Measurements from ENCODE around the gene NFIB.

The NFIB gene

DNA sequence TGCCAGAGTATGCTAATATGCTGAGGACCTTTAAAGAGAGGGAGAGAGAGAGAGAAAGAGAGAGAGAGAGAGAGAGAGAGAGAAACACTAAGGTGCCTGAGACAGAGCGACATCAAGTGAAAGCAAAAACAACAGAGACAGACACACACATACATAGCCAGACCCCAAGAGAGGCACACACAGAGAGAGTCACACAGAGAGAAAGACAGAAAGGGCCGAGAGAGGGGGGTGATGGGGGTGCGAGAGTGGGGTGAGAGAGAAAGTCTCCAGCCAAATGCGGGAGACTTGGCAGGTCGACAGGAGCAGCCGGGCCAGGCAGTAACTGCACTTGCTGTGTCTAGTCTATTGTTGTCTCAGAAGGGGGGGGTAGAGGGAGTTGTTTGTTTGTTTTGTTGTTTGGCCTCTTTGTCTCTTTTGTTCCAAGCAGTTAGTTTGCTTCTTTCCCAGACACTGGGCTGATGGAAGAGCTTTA is 30.1 kb upstream of the NFIB start:
- DNase-seq: no peak

GRCh38 chr9:14343261-14344031 is 29.5 kb upstream of the NFIB start:
- no peak for DNase-seq

GRCh38 chr9:14342736-14343135 is 28.8 kb upstream of the NFIB start:
- no peak for DNase-seq

GRCh38 chr9:14341437-14342122 is 27.6 kb upstream of the NFIB start:
- no peak for DNase-seq

DNA sequence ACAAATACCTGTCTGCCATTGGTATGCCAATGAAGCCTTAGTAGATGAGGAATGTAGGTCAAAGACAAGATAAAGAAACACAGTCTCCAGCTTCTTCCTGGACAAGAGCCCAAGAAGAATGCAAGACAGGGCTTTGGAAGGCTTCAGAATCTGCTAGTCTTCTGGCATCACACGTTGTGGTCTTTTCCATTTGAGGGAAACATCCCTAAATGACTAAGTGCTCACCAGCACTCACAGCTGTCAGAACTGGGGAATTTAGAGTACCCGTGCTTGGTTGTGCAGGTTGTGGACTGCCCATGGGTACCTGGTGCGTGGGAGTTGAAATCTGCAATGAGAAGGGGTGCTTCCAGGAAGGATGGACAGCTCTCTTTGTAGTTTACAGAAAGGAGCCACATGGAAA is 27.1 kb upstream of the NFIB start:
- DNase-seq: no peak

GRCh38 chr9:14340219-14340873 is 26.4 kb upstream of the NFIB start:
- no peak for DNase-seq

DNA sequence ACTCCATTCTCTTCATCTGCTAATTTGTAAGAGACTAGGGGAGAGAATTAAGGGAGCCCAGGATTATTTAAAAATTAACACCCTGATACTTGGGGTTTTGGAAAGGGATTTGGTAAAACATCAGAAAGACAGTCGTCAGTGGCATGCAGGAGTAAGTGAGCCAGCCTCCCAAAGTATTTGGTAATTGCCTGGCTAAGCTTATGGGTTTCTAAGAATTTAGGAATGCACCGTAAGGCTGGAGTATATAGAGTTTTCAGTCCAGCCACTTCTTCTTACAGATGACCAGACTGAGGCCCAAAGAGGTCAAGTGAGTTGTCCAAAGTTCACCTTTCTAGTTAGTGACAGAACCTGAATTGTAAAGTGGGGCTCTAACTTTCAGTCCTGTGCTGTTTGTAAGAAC is 25.8 kb upstream of the NFIB start:
- DNase-seq: no peak

GRCh38 chr9:14337615-14338014 is 23.7 kb upstream of the NFIB start:
- no peak for DNase-seq

GRCh38 chr9:14336244-14336643 is 22.3 kb upstream of the NFIB start:
- no peak for DNase-seq

DNA sequence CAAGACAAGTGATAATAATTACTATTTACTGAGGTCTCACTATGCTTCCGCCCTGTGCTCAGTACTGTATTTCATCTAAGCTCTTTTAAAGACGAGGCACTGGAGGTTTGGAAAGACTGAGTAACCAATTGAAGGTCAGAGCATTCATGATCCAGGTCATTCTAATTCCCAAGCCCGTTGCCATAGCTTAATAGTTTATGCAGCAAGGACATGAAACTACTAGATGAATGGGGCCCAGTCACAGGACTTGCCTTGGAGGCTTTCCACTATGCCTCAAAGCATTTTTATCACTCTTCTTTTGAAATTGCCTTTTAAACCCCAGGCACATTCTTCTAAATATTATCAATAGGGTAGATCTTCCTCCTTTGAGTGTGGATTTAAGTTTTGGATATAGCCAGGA is 17.2 kb upstream of the NFIB start:
- DNase-seq: no peak

- DNase-seq: no peak
Observed at GRCh38 chr9:14327036-14327435, 13.1 kb upstream of the NFIB start.

- peak; percentile 90 for DNase-seq
Observed at GRCh38 chr9:14326264-14326826, 12.4 kb upstream of the NFIB start.

DNA sequence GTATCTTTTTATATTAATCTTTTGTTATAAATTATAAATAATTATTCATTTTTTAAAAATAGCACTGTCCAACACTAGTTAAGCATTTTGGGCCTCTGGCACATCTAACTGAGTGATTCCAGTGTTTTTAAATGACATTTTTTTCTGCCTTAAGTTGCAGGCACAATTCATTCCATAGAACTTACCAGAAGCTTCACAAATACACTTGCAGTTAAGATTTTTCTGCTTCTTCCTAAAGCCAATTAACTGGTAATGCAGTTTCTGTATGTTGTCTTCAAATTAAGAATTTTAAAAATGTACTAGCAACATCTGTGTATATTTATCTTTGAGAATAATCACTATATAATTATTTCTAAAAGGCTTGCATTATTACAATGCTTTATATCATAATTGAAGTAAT is 11.2 kb upstream of the NFIB start:
- no peak for DNase-seq

- DNase-seq: no peak
Observed at GRCh38 chr9:14323985-14324650, 10.2 kb upstream of the NFIB start.

- no peak for DNase-seq
Observed at GRCh38 chr9:14323083-14323971, 9.4 kb upstream of the NFIB start.

DNA sequence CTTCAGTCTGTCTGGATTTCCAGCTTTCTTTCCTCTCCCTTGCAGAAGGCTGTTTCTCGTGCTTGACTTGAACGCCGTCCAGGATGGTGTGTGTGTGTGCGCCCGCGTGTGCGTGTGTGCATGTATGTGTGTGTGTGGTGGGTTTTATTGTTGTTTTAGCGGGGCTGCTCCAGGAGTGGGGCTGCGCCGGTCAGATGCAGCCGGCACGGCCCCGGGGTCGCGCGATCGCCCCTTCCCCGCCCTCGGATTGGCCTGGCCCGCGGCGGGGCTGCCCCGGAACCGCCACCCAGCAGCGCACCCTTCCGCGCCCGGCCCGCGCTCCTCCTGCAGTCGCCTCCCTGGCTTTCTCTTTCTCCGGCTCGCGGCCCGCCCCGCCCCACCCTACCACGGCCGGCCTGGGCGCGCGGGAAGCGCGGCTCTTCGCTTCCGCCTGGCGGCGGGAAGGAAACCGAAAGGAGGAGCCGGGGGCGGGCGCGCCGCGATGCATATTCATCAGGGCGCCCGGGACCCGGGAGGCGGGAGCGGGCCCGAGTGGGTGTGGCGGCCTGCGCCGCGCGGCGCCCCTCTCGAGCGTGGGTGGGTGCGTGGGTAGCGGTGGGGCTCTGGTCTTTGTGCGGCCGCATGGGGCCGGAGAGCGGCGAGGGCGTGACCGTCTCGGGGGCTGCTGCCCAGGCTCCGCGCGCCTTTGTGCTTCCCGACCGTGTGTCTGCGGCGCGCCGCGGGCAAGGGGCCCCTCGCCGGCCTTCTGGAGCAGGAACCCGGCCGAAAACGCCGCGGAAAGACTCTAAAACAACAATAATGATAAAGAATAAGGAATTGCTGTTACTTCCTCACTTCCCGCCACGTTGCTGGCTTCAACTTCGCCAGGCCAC is 8.5 kb upstream of the NFIB start:
- peak; percentile 77 for DNase-seq

- no peak for DNase-seq
Observed at GRCh38 chr9:14321517-14322130, 7.7 kb upstream of the NFIB start.

DNA sequence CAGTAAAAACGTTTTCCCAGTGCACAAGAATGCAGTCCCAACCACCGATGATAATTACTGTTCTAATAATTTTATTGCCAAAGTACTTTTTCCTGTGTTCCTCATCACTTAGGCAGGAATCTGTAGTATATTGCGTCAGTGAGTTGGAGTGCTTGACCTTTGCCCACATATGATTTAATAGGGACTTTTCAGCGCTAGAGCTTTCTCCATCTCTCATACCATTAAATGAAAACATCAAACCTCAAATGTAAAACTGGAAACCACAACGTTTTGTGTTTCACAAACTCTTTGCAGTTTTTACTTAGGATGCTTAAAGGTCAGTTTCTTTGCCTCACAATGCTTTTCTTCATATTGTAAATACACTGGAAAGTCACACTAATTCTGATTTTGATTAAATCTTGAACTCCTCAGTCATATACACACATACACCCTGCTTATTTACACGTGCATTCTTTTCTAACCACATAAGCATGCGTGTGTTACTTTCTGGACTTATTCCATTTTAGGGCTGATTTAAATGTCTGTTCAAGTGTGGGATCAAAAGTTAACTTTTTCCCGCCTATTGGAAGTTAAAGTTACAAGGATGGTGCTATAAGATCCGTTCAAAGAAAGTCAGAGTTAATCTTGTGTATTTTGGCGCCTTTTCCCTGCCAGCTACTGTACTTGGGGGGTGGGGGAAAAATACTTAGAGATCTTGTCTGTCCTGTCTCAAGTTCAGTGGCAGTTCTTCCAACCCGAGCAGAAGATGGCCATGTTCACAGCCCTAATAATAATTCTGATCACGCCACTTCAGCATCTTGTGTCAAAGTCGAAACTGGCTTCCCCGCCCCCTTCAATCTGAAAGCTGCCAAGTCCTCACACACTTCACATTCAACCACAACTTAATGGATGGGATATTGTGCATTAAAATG is 6.6 kb upstream of the NFIB start:
- DNase-seq: no peak

- DNase-seq: no peak
Observed at GRCh38 chr9:14318934-14319580, 5.1 kb upstream of the NFIB start.
